Activated CD4-positive, alpha-beta T cell treated with anti-CD3 and anti-CD28 coated beads, Interleukin-2, Interleukin-4, amounts not matched to agents 100 ng/mL and 50 ng/mL, durations not matched to agents 16 hours and 8 hours (primary cell): ENCODE measurements around the gene TRIP6.

Experiments
- DNase-seq: peaks from one replicate; pipeline ENCODE4 v3.0.0-alpha.2; 2020; ENCODE audit warnings: low spot score

Gene TRIP6

GRCh38 chr7:100873599-100874299 is 6.6 kb downstream of the TRIP6 start:
- no peak for DNase-seq

GRCh38 chr7:100874300-100874576 is 7.1 kb downstream of the TRIP6 start:
- no peak for DNase-seq

- peak; percentile 99 for DNase-seq
These were observed 7.6 kb downstream of the TRIP6 start, which contains the start of gene SRRT for GRCh38 chr7:100874577-100875355. SRRT (plus strand) TSS chr7:100875103; CDS start chr7:100875591, 488 bp downstream.

GRCh38 chr7:100875356-100875751 is 8.2 kb downstream of the TRIP6 start:
- no peak for DNase-seq

- no peak for DNase-seq
These were observed 10.8 kb downstream of the TRIP6 start for GRCh38 chr7:100878013-100878412.

- no peak for DNase-seq
These were observed 11.5 kb downstream of the TRIP6 start for GRCh38 chr7:100878685-100879084.

- no peak for DNase-seq
These were observed 12.6 kb downstream of the TRIP6 start for GRCh38 chr7:100879685-100880261.

GRCh38 chr7:100880645-100881044 is 13.5 kb downstream of the TRIP6 start:
- DNase-seq = no peak

- DNase-seq = no peak
These were observed 13.9 kb downstream of the TRIP6 start for GRCh38 chr7:100881136-100881535.

GRCh38 chr7:100882201-100882600 is 15.0 kb downstream of the TRIP6 start:
- DNase-seq = no peak

- no peak for DNase-seq
These were observed 15.8 kb downstream of the TRIP6 start for GRCh38 chr7:100882785-100883526.

- DNase-seq = no peak
These were observed 17.7 kb downstream of the TRIP6 start for GRCh38 chr7:100884736-100885439.

- DNase-seq = no peak
These were observed 18.4 kb downstream of the TRIP6 start for GRCh38 chr7:100885440-100886141.

GRCh38 chr7:100886142-100886935 is 19.2 kb downstream of the TRIP6 start:
- DNase-seq = no peak

GRCh38 chr7:100886936-100887515 is 19.8 kb downstream of the TRIP6 start:
- DNase-seq = no peak

GRCh38 chr7:100887516-100888290 is 20.5 kb downstream of the TRIP6 start:
- peak; percentile 70 for DNase-seq

GRCh38 chr7:100888291-100888987 is 21.3 kb downstream of the TRIP6 start:
- no peak for DNase-seq

GRCh38 chr7:100888988-100889750 is 22.0 kb downstream of the TRIP6 start, which contains the start of gene UFSP1:
UFSP1 (minus strand) TSS chr7:100889715; CDS start chr7:100889271, 444 bp downstream.
- no peak for DNase-seq
